Glutamatergic neuron (in vitro differentiated cells): ENCODE data around the gene MSI1. TPM values are rescaled to one million over a fixed set of nuclear protein-coding genes. Genes with fewer than 3 reads are reported as not detected.

ENCODE experiments used
- DNase-seq: peaks from one replicate; pipeline ENCODE4 v3.0.0; 2022
- H3K27ac Mint-ChIP-seq: one replicate; pipeline ENCODE4 v1.8.0; 2020; ENCODE audit warnings: mild to moderate bottlenecking, mixed read lengths, inconsistent platforms; ENCODE audit not compliant: unreplicated experiment
- H3K27me3 Mint-ChIP-seq: one replicate; pipeline ENCODE4 v1.8.0; 2020; ENCODE audit warnings: mild to moderate bottlenecking, moderate library complexity, mixed read lengths, inconsistent platforms; ENCODE audit not compliant: unreplicated experiment
- H3K36me3 Mint-ChIP-seq: one replicate; pipeline ENCODE4 v1.8.0; 2020; ENCODE audit warnings: mild to moderate bottlenecking, mixed read lengths, inconsistent platforms; ENCODE audit not compliant: unreplicated experiment
- H3K4me1 Mint-ChIP-seq: one replicate; pipeline ENCODE4 v1.8.0; 2020; ENCODE audit warnings: mild to moderate bottlenecking, low read depth, mixed read lengths, inconsistent platforms; ENCODE audit not compliant: unreplicated experiment
- H3K4me3 Mint-ChIP-seq: one replicate; pipeline ENCODE4 v1.8.0; 2020; ENCODE audit warnings: mild to moderate bottlenecking, mixed read lengths, inconsistent platforms; ENCODE audit not compliant: unreplicated experiment
- H3K9me3 Mint-ChIP-seq: one replicate; pipeline ENCODE4 v1.8.0; 2020; ENCODE audit warnings: mild to moderate bottlenecking, moderate library complexity, mixed read lengths, inconsistent platforms; ENCODE audit not compliant: unreplicated experiment
- total RNA-seq: library from RNA; stranded (reverse); fragmentation: NEBNext Ultra II Directional; extraction: Animal tissue kit (Norgen Biotek cat#: 25700); gene quantifications from one replicate; pipeline ENCODE4 v1.2.1, GENCODE V29; 2021; ENCODE audit not compliant: unreplicated experiment
- TF ChIP-seq, protein P1 (sequence below): fragments of 200-600 bp; sonication (generic); IDR thresholded peaks from one replicate; pipeline ENCODE4 v1.5.0; 2021; ENCODE audit not compliant: partially characterized antibody, unreplicated experiment

The MSI1 gene
- total RNA-seq, 1 donor from 2014 or later = 229 TPM

DNA sequence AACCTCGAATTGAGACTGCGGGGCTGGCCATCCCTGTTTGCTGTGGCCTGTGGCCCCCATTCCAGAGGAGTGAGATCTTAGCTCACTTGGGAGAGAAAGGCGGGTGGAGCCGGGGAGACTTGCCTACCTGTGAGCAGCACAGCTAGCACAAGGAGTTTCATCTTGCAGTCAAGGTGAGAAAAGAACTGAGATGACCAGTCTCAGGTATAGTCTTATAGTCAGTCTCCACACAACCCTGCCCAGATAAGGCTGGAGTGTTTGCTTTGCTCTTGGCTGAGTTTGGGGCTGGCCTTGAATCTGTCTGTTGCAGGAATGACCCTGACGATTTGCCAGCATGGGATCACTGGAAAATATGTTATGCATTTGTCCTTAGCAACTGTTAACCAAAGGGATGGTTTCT, 41.4 kb downstream of the MSI1 start, which contains the start of gene PLA2G1B:
Gene PLA2G1B (minus strand): TSS at position 187 of the 400 bp plus-strand sequence. CDS start 26 bp downstream, at position 161.
- Mint-ChIP-seq H3K4me1 (peaks cover 2% of the 10 kb centered on the region), H3K27ac (no peak within 1 kb of the TSS), H3K9me3 (peaks cover 2% of the 10 kb centered on the region), H3K4me3 (no peak within 1 kb of the TSS), H3K27me3 (no peaks in the 10 kb centered on the region), H3K36me3 (no peaks in the 10 kb centered on the region)
- no peak for DNase-seq
- TF ChIP-seq, protein P1, sequence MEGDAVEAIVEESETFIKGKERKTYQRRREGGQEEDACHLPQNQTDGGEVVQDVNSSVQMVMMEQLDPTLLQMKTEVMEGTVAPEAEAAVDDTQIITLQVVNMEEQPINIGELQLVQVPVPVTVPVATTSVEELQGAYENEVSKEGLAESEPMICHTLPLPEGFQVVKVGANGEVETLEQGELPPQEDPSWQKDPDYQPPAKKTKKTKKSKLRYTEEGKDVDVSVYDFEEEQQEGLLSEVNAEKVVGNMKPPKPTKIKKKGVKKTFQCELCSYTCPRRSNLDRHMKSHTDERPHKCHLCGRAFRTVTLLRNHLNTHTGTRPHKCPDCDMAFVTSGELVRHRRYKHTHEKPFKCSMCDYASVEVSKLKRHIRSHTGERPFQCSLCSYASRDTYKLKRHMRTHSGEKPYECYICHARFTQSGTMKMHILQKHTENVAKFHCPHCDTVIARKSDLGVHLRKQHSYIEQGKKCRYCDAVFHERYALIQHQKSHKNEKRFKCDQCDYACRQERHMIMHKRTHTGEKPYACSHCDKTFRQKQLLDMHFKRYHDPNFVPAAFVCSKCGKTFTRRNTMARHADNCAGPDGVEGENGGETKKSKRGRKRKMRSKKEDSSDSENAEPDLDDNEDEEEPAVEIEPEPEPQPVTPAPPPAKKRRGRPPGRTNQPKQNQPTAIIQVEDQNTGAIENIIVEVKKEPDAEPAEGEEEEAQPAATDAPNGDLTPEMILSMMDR = no peak

DNA sequence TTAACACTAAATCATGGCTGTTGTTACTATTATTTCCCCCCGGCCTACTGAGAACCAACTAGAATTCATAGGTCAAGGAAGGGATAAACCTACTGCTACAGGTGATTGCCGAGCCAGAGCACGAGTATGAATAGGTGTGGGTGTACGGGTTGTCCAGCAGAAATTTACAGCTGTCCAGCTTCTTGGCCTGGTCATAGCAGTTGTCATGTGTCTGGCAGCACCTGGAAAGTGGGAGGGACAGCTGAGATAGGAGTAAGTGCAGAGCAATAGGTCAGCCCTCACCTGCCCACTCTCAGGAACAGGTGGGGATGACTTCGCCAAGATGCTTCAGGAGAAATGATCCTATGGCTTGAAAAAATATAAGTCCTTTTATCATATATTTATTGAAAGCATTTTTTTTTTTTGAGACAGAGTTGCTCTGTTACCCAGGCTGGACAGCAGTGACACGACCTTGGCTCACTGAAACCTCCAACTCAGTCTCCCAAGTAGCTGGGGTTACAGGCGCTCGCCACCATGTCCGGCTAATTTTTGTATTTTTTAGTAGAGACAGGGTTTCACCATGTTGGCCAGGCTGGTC, 44.0 kb downstream of the MSI1 start:
- Mint-ChIP-seq H3K36me3 (no peaks in the 10 kb centered on the region), H3K27ac (no peak overlapping the region), H3K9me3 (no peaks in the 10 kb centered on the region), H3K4me1 (peaks cover 2% of the 10 kb centered on the region), H3K27me3 (no peaks in the 10 kb centered on the region), H3K4me3 (no peak overlapping the region)
- no peak for DNase-seq
- TF ChIP-seq, protein P1 = no peak

DNA sequence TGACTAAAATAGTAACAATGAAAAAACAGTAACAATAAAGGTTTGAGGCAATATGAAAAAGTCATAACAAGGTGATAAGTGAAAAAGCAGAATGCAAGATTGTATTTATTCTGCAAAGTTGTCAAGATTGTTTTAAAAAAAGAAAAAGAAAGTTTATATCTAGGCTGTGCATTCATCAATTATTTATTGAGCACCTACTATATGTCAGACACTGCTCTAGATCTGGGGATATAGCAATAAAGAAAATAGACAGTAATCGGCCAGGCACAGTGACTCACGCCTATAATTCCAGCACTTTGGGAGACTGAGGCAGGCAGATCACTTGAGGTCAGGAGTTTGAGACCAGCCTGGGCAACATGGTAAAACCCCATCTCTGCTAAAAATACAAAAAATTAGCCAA, 45.2 kb downstream of the MSI1 start:
- Mint-ChIP-seq H3K4me1 (peaks cover 2% of the 10 kb centered on the region), H3K4me3 (no peak overlapping the region), H3K36me3 (no peaks in the 10 kb centered on the region), H3K9me3 (no peaks in the 10 kb centered on the region), H3K27ac (no peak overlapping the region), H3K27me3 (no peaks in the 10 kb centered on the region)
- no peak for DNase-seq
- TF ChIP-seq, protein P1 = no peak

DNA sequence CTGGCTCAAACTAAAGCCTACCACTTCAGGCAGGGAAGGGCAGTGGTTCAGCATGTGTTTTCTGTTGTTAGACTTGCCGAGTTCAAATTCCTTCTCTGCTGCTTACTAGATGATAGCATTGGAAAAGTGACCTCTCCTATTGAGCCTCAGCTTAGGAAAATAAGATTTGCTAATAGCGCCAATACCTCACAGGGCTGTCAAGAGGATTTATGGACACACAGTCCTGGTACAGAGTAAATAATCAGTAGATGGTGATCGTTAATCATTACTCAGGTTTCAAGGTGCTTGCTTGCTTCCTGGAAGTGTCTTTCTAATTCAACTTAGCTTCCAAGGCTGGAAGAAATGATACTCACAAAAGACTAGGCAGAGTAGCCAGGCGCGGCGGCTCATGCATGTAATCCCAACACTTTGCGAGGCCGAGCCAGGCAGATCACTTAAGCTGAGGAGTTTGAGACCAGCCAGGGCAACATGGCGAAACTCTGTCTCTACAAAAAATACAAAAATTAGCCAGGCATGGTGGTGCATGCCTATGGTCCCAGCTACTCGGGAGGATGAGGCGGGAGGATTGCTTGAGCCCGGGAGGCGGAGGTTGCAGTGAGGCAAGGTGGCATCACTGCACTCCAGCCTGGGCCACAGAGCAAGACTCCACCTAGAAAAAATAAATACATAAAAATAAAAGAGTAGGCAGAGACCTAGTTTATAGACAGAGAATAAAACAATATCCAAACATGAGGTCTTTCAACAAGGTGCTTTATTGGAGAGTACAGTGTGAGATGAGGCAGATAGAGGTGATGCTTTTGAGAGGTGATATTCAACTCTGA, 47.4 kb downstream of the MSI1 start:
- TF ChIP-seq, protein P1 = no peak
- Mint-ChIP-seq H3K4me1 (peaks cover 5% of the 10 kb centered on the region), H3K36me3 (no peaks in the 10 kb centered on the region), H3K4me3 (no peak overlapping the region), H3K27me3 (no peaks in the 10 kb centered on the region), H3K27ac (no peak overlapping the region), H3K9me3 (peaks cover 3% of the 10 kb centered on the region)
- DNase-seq = no peak
